Fibroblast of peridontal ligament (primary cell): Measurements from ENCODE around the gene PRRT1.
A peak's percentile ranks its signal among the peaks of the same experiment; 100 is the strongest.

Experiments used
- DNase-seq: peaks from one replicate; pipeline ENCODE4 v3.0.0-alpha.2; 2010; ENCODE audit errors: extremely low read depth

PRRT1 gene

DNA sequence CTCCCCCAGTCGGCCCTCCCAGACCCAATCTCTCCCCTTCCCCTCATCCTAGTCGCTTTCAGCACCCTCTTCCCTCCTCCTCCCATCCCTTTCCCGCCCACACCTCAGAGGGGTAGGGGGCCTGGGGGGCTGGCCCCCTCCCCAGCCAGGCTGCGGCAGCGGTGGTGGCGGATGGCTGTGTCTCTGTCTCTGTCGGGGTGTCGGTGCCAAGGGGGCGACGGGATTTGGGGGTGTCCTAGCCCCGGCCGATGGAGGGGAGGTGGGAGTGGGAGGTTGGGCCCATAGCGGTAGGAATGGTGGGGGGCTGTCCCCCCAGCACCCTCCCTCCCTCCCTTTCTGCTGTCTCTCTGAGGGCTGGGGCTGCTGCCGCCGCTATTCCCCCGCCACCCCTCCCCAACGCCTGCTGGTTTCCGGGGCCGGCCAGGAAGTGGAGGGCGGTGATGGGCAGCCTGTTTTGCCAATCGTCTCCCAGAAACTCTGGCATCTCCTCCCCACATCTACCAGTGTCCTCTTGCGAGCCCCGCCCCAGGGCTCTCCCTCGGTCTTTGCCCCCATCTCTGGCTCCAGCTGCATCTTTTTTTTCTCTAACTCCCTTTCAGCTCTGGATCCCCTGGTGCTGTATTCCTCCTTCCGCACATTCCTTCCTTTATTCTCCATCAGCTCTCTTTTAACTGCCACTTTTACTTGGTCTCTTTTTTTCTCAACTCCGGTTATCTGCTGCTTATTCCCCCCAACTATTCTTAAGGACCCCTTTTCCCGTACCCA, 24.2 kb upstream of the PRRT1 start, which contains the start of gene AGPAT1:
AGPAT1 (minus strand) TSS at position 374 of the 765 bp plus-strand sequence. CDS start 4,588 bp downstream, outside the sequence.
- peak; percentile 97 for DNase-seq

GRCh38 chr6:32175322-32175710, 23.6 kb upstream of the PRRT1 start:
- no peak for DNase-seq

- DNase-seq, result no peak
Observed at GRCh38 chr6:32174416-32174815, 22.7 kb upstream of the PRRT1 start.

GRCh38 chr6:32173051-32173727, 21.4 kb upstream of the PRRT1 start:
- no peak for DNase-seq

GRCh38 chr6:32171234-32171633, 19.5 kb upstream of the PRRT1 start:
- no peak for DNase-seq

DNA sequence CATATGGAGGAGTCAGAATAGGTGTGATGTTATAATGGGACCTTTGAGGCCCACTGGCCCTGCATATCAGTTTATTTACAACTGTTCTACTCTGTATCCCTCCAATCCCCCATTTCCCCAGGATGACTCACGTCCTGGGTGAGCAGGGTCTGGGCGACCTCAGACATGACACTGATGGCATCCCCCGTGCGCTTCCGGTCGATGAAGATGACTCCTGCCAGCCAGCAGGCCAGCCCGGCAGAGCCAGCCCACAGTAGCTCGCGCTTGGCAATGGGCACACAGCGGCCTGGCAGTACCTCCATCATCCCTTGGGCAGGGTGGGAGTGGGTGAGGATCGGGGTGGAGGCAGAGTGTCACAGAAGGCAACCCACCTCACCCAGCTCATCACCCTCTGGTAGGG, 18.6 kb upstream of the PRRT1 start:
- no peak for DNase-seq

DNA sequence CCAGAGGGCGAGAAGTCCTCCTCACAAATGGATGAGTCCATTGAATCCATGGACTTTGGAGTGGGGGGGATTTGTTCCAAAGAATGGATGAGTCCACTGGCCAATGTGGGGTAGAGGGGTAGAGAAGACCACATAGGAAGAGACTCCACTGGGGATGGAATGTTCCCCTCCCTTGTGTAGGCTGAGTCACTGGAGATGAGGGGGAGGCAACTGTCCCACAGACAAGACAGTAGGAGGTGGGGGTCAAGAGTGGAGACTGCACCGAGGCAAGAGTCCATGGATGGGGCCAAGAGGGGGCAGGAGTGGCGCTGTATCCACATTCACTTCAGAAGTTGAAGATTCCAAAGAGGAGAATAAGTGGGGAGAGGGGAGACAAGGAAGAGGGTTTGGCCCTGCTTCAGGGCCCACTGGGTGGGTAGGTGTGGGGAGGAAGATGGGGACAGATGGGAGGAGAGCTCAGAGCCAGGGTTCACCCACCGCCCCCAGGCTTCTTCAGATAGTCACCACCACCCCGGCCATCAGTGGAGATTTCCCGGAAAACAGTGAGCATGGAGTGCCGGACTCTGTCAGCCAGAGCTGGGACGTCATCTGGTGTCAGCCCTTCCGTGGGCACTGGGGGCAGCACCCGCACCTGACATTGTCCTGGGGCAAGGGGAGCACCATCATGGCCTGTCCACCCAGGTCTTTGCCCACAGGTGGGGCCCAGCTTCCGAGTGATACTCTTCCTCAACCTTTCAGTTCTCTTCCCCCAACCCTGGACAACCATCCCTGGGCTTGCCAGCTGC, 17.3 kb upstream of the PRRT1 start:
- DNase-seq, result no peak

DNA sequence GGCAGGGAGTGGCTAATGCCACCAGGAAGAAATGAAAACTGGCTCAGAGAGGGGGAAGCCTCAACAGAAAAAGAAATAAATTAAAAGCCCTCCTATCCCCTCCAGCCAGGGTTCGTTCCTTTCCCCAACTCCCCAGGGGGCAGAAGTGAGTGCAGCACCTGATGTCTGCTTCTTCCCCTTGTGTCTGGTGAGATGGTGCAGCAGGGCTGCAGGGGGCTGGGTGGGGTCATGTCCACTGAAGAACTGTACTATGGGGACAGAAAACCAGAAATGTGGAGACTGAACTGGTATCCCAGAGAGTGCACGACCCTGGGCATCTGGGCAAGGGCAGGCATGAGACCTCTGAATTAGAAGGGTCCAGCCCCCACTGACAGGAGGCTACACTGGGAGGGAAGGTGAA, 16.6 kb upstream of the PRRT1 start:
- no peak for DNase-seq

DNA sequence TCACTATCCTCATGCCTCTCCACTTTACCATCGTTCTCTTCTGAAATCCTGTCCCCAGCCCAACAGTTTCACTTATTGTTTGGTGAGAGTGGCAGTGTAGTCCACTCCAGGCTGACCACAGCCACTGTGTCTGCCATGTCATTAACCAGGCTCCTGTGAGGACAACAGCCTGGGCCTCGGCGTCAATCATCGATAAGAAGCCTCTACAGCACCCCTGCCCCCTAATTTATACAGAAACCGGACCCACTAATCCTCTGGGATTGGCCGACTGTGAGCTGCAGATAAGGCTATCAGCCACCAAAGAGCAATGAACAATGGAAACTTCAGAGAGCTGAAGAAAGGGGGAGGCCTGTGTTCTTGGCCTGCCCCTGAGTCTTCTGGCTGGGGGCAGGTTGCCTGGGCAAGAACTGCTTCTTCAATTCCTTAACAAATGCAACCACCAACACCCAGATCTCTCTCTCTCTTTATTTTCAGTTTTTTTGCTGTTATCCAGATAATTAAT, 16.1 kb upstream of the PRRT1 start:
- DNase-seq, result no peak

DNA sequence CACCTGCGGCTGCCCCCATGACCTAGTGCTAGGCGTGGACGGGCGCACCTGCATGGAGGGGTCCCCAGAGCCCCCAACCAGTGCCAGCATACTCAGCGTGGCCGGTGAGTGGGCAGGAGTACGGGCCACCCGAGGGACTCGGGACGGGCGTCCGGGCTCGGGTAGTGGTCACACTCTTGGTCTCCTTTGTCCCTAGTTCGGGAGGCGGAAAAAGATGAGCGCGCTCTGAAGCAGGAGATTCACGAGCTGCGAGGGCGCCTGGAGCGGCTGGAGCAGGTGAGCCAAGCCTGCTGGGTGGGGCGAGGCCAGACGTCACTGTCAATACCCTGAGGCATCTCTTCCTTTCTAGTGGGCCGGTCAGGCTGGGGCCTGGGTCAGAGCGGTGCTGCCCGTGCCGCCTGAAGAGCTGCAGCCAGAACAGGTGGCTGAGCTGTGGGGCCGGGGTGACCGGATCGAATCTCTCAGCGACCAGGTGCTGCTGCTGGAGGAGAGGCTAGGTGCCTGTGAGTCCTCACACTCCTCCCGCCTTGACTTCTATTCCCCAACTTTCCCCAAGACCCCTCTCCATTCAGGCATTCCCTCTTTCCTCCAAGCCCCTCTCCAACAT, 15.5 kb upstream of the PRRT1 start:
- no peak for DNase-seq

GRCh38 chr6:32166411-32167061, 14.8 kb upstream of the PRRT1 start:
- no peak for DNase-seq

- DNase-seq, result no peak
Observed at GRCh38 chr6:32164295-32164694, 12.6 kb upstream of the PRRT1 start, which contains the start of gene EGFL8. Gene EGFL8 (plus strand): TSS chr6:32164595. CDS start chr6:32166166, 1,571 bp downstream.

DNA sequence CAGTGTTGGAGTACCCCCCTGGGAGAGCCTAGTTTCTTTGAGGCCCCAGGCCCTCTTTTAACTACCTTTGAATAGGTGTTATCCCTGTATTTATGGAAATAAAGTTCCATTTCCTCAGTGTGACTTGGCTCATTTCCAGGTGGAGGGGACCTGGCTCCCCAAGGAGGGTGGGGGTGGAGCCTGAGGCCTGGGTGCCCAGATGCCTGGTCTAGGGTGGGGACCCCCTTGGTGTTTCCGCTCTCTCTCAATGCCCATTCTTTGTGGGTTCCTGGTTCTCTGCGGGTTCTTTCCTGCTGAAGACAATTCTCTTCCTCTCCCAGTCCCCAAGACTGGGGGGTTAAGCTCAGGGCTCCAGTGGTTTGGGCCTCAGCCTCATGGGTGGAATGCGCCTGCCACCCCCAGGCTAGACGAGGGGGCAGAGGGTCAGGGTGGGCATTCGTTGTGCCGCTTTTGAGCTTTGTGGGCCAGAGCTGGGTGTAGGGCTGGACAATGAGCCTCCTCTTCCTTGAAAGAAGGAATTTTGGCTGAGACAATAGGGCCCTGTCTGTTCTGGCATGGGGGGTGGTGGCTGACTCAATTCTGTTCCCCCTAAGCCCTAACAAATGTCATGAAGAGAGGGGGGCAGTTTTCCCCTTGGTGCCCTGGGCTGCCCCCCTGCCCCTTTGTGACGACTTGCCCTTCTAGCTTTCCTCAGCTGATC, 12.0 kb upstream of the PRRT1 start:
- no peak for DNase-seq

- DNase-seq, result no peak
Observed at GRCh38 chr6:32158052-32158451, 6.3 kb upstream of the PRRT1 start.

DNA sequence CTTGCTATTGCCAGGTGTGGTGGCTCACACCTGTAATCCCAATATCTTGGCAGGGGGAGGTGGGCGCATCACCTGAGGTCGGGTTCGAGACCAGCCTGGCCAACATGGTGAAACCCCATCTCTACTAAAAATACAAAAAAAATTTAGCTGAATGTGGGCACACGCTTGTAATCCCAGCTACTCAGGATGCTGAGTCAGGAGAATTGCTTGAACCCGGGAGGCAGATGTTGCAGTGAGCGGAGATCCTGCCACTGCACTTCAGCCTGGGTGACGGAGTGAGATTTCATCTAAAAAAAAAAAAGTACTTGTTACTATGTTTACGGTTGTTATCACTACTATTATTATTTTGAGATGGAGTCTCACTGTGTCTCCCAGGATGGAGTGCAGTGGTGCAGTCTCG, 5.2 kb upstream of the PRRT1 start:
- DNase-seq, result no peak

DNA sequence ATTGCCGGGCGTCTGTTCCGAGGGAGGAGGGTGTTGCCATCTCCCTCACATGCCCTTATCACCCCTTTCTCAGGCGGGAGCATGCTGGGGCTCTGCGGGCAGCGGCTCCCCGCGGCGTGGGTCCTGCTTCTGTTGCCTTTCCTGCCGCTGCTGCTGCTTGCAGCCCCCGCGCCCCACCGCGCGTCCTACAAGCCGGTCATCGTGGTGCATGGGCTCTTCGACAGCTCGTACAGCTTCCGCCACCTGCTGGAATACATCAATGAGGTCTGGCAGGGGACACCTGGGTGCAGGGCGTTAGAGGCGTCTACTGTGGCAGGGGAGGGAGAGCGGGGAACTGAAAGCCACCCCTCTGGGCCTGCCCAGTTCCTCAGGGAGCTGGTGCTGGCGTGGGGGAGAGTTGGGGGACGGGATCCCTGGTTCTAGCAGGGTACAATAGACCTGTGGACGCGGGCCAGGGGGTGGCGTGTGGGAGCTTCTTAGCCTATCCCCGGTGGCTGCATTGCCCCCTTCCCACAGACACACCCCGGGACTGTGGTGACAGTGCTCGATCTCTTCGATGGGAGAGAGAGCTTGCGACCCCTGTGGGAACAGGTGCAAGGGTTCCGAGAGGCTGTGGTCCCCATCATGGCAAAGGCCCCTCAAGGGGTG, 2.9 kb upstream of the PRRT1 start:
- DNase-seq, result peak; percentile 64

GRCh38 chr6:32153564-32154513, 2.1 kb upstream of the PRRT1 start, which contains the start of gene PPT2:
Gene PPT2 (plus strand): TSS chr6:32154141. CDS start chr6:32154595, 454 bp downstream.
- peak; percentile 89 for DNase-seq

GRCh38 chr6:32152769-32153563, 1.2 kb upstream of the PRRT1 start:
- peak; percentile 40 for DNase-seq
